ENCODE measurements around the gene CKS1B.

CKS1B gene

GRCh38 chr1:155012026-155012546 lies 37.6 kb downstream of the CKS1B start:
- Histone ChIP-seq H3K9me3 (replicated peaks; ENCODE audit: insufficient read depth, low read length) (no peaks in the 10 kb centered on the region), H2AFZ (ENCODE audit: low read length) (no peak overlapping the region), H3K4me3 (ENCODE audit: low read length) (no peak overlapping the region), H3F3A (ENCODE audit: insufficient read depth, low read length) (peaks cover 26% of the 10 kb centered on the region), H3K9ac (ENCODE audit: low read length) (no peak overlapping the region), H3K36me3 (replicated peaks; ENCODE audit: insufficient read depth, low read length) (no peaks in the 10 kb centered on the region; the same call in 1 of the 2 replicates), H4K20me1 (ENCODE audit: insufficient read depth, low read length) (no peaks in the 10 kb centered on the region), H3K4me2 (ENCODE audit: low read depth, low read length) (no peak overlapping the region), H3K9me2 (replicated peaks; ENCODE audit: insufficient read depth, low read length) (no peaks in the 10 kb centered on the region), H3K4me1 (ENCODE audit: low read length) (peaks cover 21% of the 10 kb centered on the region), H3K27me3 (replicated peaks; ENCODE audit: insufficient read depth, low read length) (no peaks in the 10 kb centered on the region), H3K27ac (ENCODE audit: low read length) (no peak overlapping the region), H3K79me2 (ENCODE audit: low read length) (peaks cover 53% of the 10 kb centered on the region)
- no peak for TF ChIP-seq CTCF (IDR thresholded peaks at IDR 0.05; ENCODE audit: low read length)
- no peak for TF ChIP-seq EZH2phosphoT487 (IDR thresholded peaks at IDR 0.05; ENCODE audit: low read length)
- no peak for TF ChIP-seq EZH2 (optimal IDR thresholded peaks at IDR 0.05; ENCODE audit: low read depth, low read length)
- no peak for DNase-seq

- no peaks in the 10 kb centered on the region for H4K20me1 ChIP-seq (ENCODE audit: insufficient read depth, low read length)
Observed at GRCh38 chr1:155012776-155013602, 38.5 kb downstream of the CKS1B start.

GRCh38 chr1:155013632-155014031 lies 39.2 kb downstream of the CKS1B start:
- Histone ChIP-seq H3K4me3 (ENCODE audit: low read length) (no peak overlapping the region), H3K36me3 (replicated peaks; ENCODE audit: insufficient read depth, low read length) (no peaks in the 10 kb centered on the region; the same call in 1 of the 2 replicates), H3K4me2 (ENCODE audit: low read depth, low read length) (no peak overlapping the region), H3K9me2 (replicated peaks; ENCODE audit: insufficient read depth, low read length) (no peaks in the 10 kb centered on the region), H4K20me1 (ENCODE audit: insufficient read depth, low read length) (no peaks in the 10 kb centered on the region), H2AFZ (ENCODE audit: low read length) (no peak overlapping the region), H3F3A (ENCODE audit: insufficient read depth, low read length) (peaks cover 34% of the 10 kb centered on the region), H3K9ac (ENCODE audit: low read length) (no peak overlapping the region), H3K9me3 (replicated peaks; ENCODE audit: insufficient read depth, low read length) (no peaks in the 10 kb centered on the region), H3K4me1 (ENCODE audit: low read length) (peaks cover 30% of the 10 kb centered on the region), H3K27ac (ENCODE audit: low read length) (no peak overlapping the region), H3K27me3 (replicated peaks; ENCODE audit: insufficient read depth, low read length) (no peaks in the 10 kb centered on the region), H3K79me2 (ENCODE audit: low read length) (peaks cover 38% of the 10 kb centered on the region)
- TF ChIP-seq EZH2 (optimal IDR thresholded peaks at IDR 0.05; ENCODE audit: low read depth, low read length) (no peak), CTCF (IDR thresholded peaks at IDR 0.05; ENCODE audit: low read length) (no peak)
- DNase-seq, result no peak

More at GRCh38 chr1:155012776-155013602, 38.5 kb downstream of the CKS1B start:
- Histone ChIP-seq H3K36me3 (replicated peaks; ENCODE audit: insufficient read depth, low read length) (no peaks in the 10 kb centered on the region; the same call in 1 of the 2 replicates), H3K79me2 (ENCODE audit: low read length) (peaks cover 44% of the 10 kb centered on the region), H3F3A (ENCODE audit: insufficient read depth, low read length) (peaks cover 34% of the 10 kb centered on the region), H3K9me3 (replicated peaks; ENCODE audit: insufficient read depth, low read length) (no peaks in the 10 kb centered on the region), H3K9ac (ENCODE audit: low read length) (no peak overlapping the region), H3K4me3 (ENCODE audit: low read length) (no peak overlapping the region), H3K27ac (ENCODE audit: low read length) (no peak overlapping the region), H3K27me3 (replicated peaks; ENCODE audit: insufficient read depth, low read length) (no peaks in the 10 kb centered on the region), H3K4me1 (ENCODE audit: low read length) (peaks cover 28% of the 10 kb centered on the region), H3K4me2 (ENCODE audit: low read depth, low read length) (no peak overlapping the region), H3K9me2 (replicated peaks; ENCODE audit: insufficient read depth, low read length) (no peaks in the 10 kb centered on the region), H2AFZ (ENCODE audit: low read length) (no peak overlapping the region)
- no peak for TF ChIP-seq CTCF (IDR thresholded peaks at IDR 0.05; ENCODE audit: low read length)
- TF ChIP-seq EZH2 (optimal IDR thresholded peaks at IDR 0.05; ENCODE audit: low read depth, low read length), result no peak
- no peak for TF ChIP-seq EZH2phosphoT487 (IDR thresholded peaks at IDR 0.05; ENCODE audit: low read length)
- no peak for DNase-seq
